Measurements from ENCODE around the gene NCOR2. TPM values are rescaled to one million over a fixed set of nuclear protein-coding genes. Genes with fewer than 3 reads are reported as not detected.

Gene NCOR2
- total and polyA plus RNA-seq, 2 donors (not counting 1 experiment from before 2014, with no cell fraction given) = 25.9 to 144 TPM

GRCh38 chr12:124616394-124617221, 49.2 kb upstream of the NCOR2 start:
- Histone ChIP-seq H4K20me1 (ENCODE audit: control insufficient read depth, insufficient read depth, low read length, poor library complexity, severe bottlenecking) (no peaks in the 10 kb centered on the region), H3K36me3 (replicated peaks in 1 of 2; ENCODE audit: control extremely low read depth in 1 of 2, control insufficient read depth in 1 of 2, extremely low read depth in 1 of 2, insufficient read depth in 2 of 2, low read length in 1 of 2) (no peaks in the 10 kb centered on the region), H3K27me3 (replicated peaks in 1 of 4; ENCODE audit: control extremely low read depth in 1 of 4, control insufficient read depth in 3 of 4, insufficient read depth in 4 of 4, low read length in 3 of 4) (peaks cover 0 to 3% (median 0%) of the 10 kb centered on the region in 4 experiments), H3K9ac (ENCODE audit: low read length) (no peak overlapping the region), H3K4me2 (replicated peaks; ENCODE audit: low read depth, low read length, poor library complexity, severe bottlenecking) (no peak overlapping the region), H2AFZ (ENCODE audit: insufficient read depth, low read depth, low read length, poor library complexity, severe bottlenecking) (no peak overlapping the region), H3K4me1 (ENCODE audit: control insufficient read depth in 2 of 2, insufficient read depth in 2 of 2, low read length in 2 of 2) (peaks cover 0 to 4% of the 10 kb centered on the region in 2 donors), H3K4me3 (ENCODE audit: control extremely low read depth in 1 of 5, extremely low read depth in 1 of 5, insufficient read depth in 1 of 5, low read depth in 2 of 5, low read length in 4 of 5) (no peak overlapping the region), H3K79me2 (ENCODE audit: control insufficient read depth, insufficient read depth, low read length) (no peaks in the 10 kb centered on the region), H3K27ac (ENCODE audit: low read length in 2 of 2) (no peak overlapping the region), H3K9me3 (ENCODE audit: control extremely low read depth in 1 of 3, control insufficient read depth in 2 of 3, insufficient read depth in 1 of 3, low read length in 2 of 3) (peaks cover 0 to 19% (median 9%) of the 10 kb centered on the region in 3 donors)
- intact Hi-C loops (cut with micrococcal nuclease) = no loop called here
- WGBS (ENCODE audit: insufficient coverage) = 40% methylated on average over 15 of the region's 20 CpGs
- H3K9me3 Mint-ChIP-seq (ENCODE audit: insufficient read depth) = no peaks in the 10 kb centered on the region
- ATAC-seq (ENCODE audit: low read depth) (no peak), DNase-seq (no peak)
- TF ChIP-seq CTCF (IDR thresholded peaks at IDR 0.05) (no peak), EZH2 (IDR thresholded peaks at IDR 0.05; ENCODE audit: borderline replicate concordance, insufficient read depth, low read depth, low read length, poor library complexity, severe bottlenecking) (no peak)
- ChIA-PET CTCF (interaction anchor here (0.8 kb wide), 1 partner anchor 269 kb away, joined by 3 read pairs; no protein-coding TSS in a partner anchor), POLR2A (no interaction called here)
- peaks cover 3% of the 10 kb centered on the region for H3K4me1 Mint-ChIP-seq
- no peak overlapping the region for H3K27ac Mint-ChIP-seq
- H3K27me3 Mint-ChIP-seq = peaks cover 2% of the 10 kb centered on the region
- no peak overlapping the region for H3K4me3 Mint-ChIP-seq

Measured in B cell (primary cell).